SK-N-SH treated with all-trans-retinoic acid at 6 μM for 48 hours (cell line): ENCODE data around the gene FZD2.

Source experiments
- ATAC-seq: fragments of 200-7000 bp; cut with Tn5 transposase; 3 replicates; pipeline ENCODE4 v1.9.1; 2020; ENCODE audit warnings: mild to moderate bottlenecking, moderate library complexity
- ARNTL ChIP-seq: fragments of 450-650 bp; formaldehyde crosslinking; IDR thresholded peaks from 2 replicates; pipeline ENCODE4 v1.5.0; 2020; ENCODE audit warnings: low read depth, mild to moderate bottlenecking, moderate library complexity, borderline replicate concordance
- BACH2 ChIP-seq: fragments of 250-450 bp; sonication (Bioruptor Pico); IDR thresholded peaks from 2 replicates; pipeline ENCODE4 v1.9.0; 2021; ENCODE audit warnings: mild to moderate bottlenecking, borderline replicate concordance
- CSDC2 ChIP-seq: fragments of 250-450 bp; sonication (Bioruptor Pico); IDR thresholded peaks from 2 replicates; pipeline ENCODE4 v1.5.0; 2020; ENCODE audit warnings: mild to moderate bottlenecking, moderate library complexity
- ESRRG ChIP-seq: fragments of 250-450 bp; sonication (Bioruptor Pico); IDR thresholded peaks from 2 replicates; pipeline ENCODE4 v1.6.1; 2021; ENCODE audit warnings: mild to moderate bottlenecking
- GLIS3 ChIP-seq: fragments of 250-450 bp; sonication (Bioruptor Pico); IDR thresholded peaks from 2 replicates; pipeline ENCODE4 v1.5.0; 2020; ENCODE audit warnings: mild to moderate bottlenecking, moderate library complexity
- ISL1 ChIP-seq: fragments of 250-450 bp; sonication (Bioruptor Pico); IDR thresholded peaks from 2 replicates; pipeline ENCODE4 v2.1.2; 2022; ENCODE audit warnings: mild to moderate bottlenecking, moderate library complexity
- OSR1 ChIP-seq: fragments of 250-450 bp; sonication (Bioruptor Pico); IDR thresholded peaks from 2 replicates; pipeline ENCODE4 v1.8.0; 2022; ENCODE audit warnings: moderate library complexity, mild to moderate bottlenecking, inconsistent platforms
- PPARA ChIP-seq: fragments of 250-450 bp; sonication (Bioruptor Pico); IDR thresholded peaks from 2 replicates; pipeline ENCODE4 v1.5.0; 2020; ENCODE audit warnings: mild to moderate bottlenecking, borderline replicate concordance
- RARB ChIP-seq: fragments of 250-450 bp; sonication (Bioruptor Pico); IDR thresholded peaks from 2 replicates; pipeline ENCODE4 v1.8.0; 2021; ENCODE audit warnings: mild to moderate bottlenecking, moderate library complexity
- SNAI2 ChIP-seq: fragments of 250-450 bp; sonication (Bioruptor Pico); IDR thresholded peaks from 2 replicates; pipeline ENCODE4 v1.5.0; 2020; ENCODE audit warnings: mild to moderate bottlenecking, moderate library complexity
- TCF4 ChIP-seq: fragments of 250-450 bp; sonication (Bioruptor Pico); IDR thresholded peaks from 2 replicates; pipeline ENCODE4 v1.8.0; 2021; ENCODE audit warnings: mild to moderate bottlenecking, moderate library complexity, borderline replicate concordance
- TOX ChIP-seq: fragments of 250-450 bp; sonication (Bioruptor Pico); IDR thresholded peaks from 2 replicates; pipeline ENCODE4 v1.8.0; 2021; ENCODE audit warnings: mild to moderate bottlenecking, moderate library complexity, borderline replicate concordance
- ZC3H10 ChIP-seq: fragments of 250-450 bp; sonication (Bioruptor Pico); IDR thresholded peaks from 2 replicates; pipeline ENCODE4 v1.5.1; 2021; ENCODE audit warnings: mild to moderate bottlenecking, moderate library complexity
- ZFP3 ChIP-seq: fragments of 250-450 bp; sonication (Bioruptor Pico); IDR thresholded peaks from 2 replicates; pipeline ENCODE4 v1.5.0; 2020; ENCODE audit warnings: mild to moderate bottlenecking, moderate library complexity
- ZFP30 ChIP-seq: fragments of 450-650 bp; formaldehyde crosslinking; IDR thresholded peaks from 2 replicates; pipeline ENCODE4 v1.5.0; 2022; ENCODE audit warnings: mild to moderate bottlenecking, moderate library complexity
- ZNF565 ChIP-seq: fragments of 450-650 bp; formaldehyde crosslinking; conservative IDR thresholded peaks from 2 replicates; pipeline ENCODE4 v1.5.0; 2020; ENCODE audit warnings: low read depth, mild to moderate bottlenecking, moderate library complexity
- ZNF70 ChIP-seq: fragments of 450-650 bp; formaldehyde crosslinking; IDR thresholded peaks from 2 replicates; pipeline ENCODE4 v1.5.0; 2020; ENCODE audit warnings: mild to moderate bottlenecking, moderate library complexity
- ZNF8 ChIP-seq: fragments of 450-650 bp; formaldehyde crosslinking; IDR thresholded peaks from 2 replicates; pipeline ENCODE4 v1.5.0; 2020; ENCODE audit warnings: mild to moderate bottlenecking, moderate library complexity
- TF ChIP-seq, protein P1 (sequence below): fragments of 250-450 bp; sonication (Bioruptor Pico); IDR thresholded peaks from 2 replicates; pipeline ENCODE4 v1.8.0; 2021; ENCODE audit warnings: low read depth, mild to moderate bottlenecking, moderate library complexity, borderline replicate concordance
- TF ChIP-seq, protein P2 (sequence below): fragments of 250-450 bp; sonication (Bioruptor Pico); IDR thresholded peaks from 2 replicates; pipeline ENCODE4 v1.5.0; 2020; ENCODE audit warnings: mild to moderate bottlenecking, moderate library complexity
- TF ChIP-seq, protein P3 (sequence below): fragments of 250-450 bp; sonication (Bioruptor Pico); IDR thresholded peaks from 2 replicates; pipeline ENCODE4 v1.8.0; 2020; ENCODE audit warnings: mild to moderate bottlenecking, moderate library complexity, borderline replicate concordance
- TF ChIP-seq, protein P4 (sequence below): fragments of 250-450 bp; sonication (Bioruptor Pico); IDR thresholded peaks from 2 replicates; pipeline ENCODE4 v1.5.1; 2021; ENCODE audit warnings: mild to moderate bottlenecking, moderate library complexity

The FZD2 gene

DNA sequence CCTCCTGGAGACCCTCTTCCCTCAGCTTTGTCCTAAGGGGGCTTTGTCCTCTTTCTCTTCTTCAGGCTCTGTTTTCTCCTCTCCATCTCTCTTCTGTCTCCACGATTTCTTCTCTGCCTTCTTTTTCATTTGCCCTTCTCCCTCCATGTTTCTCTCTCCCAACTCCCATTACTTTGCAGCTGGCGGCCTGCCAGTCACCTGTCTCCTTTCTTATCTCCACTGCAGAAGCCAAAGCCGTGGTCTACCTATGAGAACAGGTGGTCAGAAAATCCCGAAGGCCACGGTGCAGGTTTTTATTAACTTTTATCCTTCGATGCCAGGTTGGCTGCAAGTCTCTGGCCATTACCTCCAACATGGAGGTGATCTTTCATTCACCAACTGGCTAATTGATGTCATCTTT lies 45.1 kb downstream of the FZD2 start:
- ATAC-seq = no peak
- TF ChIP-seq ARNTL (CRISPR knock-in tag) (no peak), PPARA (CRISPR knock-in tag) (no peak), ZNF8 (CRISPR knock-in tag) (no peak), RARB (CRISPR knock-in tag) (no peak), ZNF70 (no peak)

DNA sequence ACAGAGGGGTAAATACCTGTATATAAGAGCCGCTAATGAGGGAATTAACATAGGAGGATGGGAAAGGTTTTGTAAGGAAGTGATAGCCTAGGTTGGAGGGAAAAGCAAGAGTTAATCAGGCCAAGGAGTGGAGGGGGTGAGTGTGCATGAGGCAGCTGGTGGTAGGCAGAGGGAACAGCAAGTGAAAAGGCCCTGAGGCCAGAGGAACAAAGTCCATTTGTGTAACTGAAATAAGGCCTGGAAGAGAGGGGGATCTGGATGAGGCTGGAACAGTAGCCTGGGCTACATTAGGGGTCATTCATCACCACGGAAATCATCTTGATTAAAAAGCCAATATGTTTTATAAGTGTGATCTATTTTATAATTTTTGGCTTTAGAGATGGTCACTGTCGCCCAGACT lies 45.7 kb downstream of the FZD2 start:
- TF ChIP-seq CSDC2 (CRISPR knock-in tag) = no peak
- no peak for TF ChIP-seq GLIS3 (CRISPR knock-in tag)
- TF ChIP-seq, protein P1, sequence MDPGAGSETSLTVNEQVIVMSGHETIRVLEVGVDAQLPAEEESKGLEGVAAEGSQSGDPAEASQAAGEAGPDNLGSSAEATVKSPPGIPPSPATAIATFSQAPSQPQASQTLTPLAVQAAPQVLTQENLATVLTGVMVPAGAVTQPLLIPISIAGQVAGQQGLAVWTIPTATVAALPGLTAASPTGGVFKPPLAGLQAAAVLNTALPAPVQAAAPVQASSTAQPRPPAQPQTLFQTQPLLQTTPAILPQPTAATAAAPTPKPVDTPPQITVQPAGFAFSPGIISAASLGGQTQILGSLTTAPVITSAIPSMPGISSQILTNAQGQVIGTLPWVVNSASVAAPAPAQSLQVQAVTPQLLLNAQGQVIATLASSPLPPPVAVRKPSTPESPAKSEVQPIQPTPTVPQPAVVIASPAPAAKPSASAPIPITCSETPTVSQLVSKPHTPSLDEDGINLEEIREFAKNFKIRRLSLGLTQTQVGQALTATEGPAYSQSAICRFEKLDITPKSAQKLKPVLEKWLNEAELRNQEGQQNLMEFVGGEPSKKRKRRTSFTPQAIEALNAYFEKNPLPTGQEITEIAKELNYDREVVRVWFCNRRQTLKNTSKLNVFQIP = no peak
- no peak for TF ChIP-seq OSR1 (CRISPR knock-in tag)
- TF ChIP-seq, protein P2, sequence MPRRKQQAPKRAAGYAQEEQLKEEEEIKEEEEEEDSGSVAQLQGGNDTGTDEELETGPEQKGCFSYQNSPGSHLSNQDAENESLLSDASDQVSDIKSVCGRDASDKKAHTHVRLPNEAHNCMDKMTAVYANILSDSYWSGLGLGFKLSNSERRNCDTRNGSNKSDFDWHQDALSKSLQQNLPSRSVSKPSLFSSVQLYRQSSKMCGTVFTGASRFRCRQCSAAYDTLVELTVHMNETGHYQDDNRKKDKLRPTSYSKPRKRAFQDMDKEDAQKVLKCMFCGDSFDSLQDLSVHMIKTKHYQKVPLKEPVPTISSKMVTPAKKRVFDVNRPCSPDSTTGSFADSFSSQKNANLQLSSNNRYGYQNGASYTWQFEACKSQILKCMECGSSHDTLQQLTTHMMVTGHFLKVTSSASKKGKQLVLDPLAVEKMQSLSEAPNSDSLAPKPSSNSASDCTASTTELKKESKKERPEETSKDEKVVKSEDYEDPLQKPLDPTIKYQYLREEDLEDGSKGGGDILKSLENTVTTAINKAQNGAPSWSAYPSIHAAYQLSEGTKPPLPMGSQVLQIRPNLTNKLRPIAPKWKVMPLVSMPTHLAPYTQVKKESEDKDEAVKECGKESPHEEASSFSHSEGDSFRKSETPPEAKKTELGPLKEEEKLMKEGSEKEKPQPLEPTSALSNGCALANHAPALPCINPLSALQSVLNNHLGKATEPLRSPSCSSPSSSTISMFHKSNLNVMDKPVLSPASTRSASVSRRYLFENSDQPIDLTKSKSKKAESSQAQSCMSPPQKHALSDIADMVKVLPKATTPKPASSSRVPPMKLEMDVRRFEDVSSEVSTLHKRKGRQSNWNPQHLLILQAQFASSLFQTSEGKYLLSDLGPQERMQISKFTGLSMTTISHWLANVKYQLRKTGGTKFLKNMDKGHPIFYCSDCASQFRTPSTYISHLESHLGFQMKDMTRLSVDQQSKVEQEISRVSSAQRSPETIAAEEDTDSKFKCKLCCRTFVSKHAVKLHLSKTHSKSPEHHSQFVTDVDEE (CRISPR knock-in tag) = no peak
- TF ChIP-seq ESRRG (CRISPR knock-in tag) = no peak
- ATAC-seq = no peak

DNA sequence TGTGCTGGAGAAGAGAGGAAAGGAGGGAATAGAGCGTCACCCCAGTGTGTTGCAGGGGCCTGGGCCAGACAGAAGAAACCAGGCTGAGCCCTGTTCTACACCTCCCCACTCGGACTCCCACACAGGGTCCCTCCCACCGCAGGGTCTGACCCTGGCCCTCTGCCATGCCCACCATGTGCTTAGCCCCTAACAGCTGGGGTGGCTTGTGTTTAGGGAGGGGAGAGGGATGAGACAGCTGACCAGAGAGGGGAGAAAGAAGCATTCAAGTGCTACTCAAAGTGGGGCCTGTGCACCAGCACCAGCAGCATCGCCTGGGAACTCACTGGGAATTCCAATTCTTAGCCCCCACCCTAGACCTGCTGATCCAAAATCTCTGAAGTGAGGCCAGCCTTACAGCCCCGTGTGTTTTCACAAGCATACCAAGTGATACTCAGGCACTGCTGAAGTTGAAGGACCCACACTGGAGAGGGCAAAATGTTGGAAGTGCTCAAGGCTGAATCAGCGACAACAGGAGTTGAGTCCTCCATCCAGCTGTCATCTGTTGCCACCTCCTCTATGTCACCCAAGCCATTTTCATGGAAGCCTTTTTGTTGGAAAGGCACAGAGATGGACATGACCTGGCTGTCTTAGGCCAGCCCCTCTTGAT lies 47.0 kb downstream of the FZD2 start:
- ATAC-seq = no peak

More for the DNA sequence above, 47.0 kb downstream of the FZD2 start:
- TF ChIP-seq ZC3H10 (CRISPR knock-in tag) = no peak
- TF ChIP-seq ZNF565 (CRISPR knock-in tag) = no peak
- TF ChIP-seq, protein P3, sequence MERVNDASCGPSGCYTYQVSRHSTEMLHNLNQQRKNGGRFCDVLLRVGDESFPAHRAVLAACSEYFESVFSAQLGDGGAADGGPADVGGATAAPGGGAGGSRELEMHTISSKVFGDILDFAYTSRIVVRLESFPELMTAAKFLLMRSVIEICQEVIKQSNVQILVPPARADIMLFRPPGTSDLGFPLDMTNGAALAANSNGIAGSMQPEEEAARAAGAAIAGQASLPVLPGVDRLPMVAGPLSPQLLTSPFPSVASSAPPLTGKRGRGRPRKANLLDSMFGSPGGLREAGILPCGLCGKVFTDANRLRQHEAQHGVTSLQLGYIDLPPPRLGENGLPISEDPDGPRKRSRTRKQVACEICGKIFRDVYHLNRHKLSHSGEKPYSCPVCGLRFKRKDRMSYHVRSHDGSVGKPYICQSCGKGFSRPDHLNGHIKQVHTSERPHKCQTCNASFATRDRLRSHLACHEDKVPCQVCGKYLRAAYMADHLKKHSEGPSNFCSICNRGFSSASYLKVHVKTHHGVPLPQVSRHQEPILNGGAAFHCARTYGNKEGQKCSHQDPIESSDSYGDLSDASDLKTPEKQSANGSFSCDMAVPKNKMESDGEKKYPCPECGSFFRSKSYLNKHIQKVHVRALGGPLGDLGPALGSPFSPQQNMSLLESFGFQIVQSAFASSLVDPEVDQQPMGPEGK (CRISPR knock-in tag) = no peak
- no peak for TF ChIP-seq CSDC2 (CRISPR knock-in tag)
- TF ChIP-seq BACH2 (CRISPR knock-in tag) = no peak
- TF ChIP-seq, protein P4, sequence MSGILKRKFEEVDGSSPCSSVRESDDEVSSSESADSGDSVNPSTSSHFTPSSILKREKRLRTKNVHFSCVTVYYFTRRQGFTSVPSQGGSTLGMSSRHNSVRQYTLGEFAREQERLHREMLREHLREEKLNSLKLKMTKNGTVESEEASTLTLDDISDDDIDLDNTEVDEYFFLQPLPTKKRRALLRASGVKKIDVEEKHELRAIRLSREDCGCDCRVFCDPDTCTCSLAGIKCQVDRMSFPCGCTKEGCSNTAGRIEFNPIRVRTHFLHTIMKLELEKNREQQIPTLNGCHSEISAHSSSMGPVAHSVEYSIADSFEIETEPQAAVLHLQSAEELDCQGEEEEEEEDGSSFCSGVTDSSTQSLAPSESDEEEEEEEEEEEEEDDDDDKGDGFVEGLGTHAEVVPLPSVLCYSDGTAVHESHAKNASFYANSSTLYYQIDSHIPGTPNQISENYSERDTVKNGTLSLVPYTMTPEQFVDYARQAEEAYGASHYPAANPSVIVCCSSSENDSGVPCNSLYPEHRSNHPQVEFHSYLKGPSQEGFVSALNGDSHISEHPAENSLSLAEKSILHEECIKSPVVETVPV = no peak
- no peak for TF ChIP-seq TOX (CRISPR knock-in tag)
- no peak for TF ChIP-seq TCF4
- no peak for TF ChIP-seq ARNTL (CRISPR knock-in tag)
- no peak for TF ChIP-seq ISL1 (CRISPR knock-in tag)
- no peak for TF ChIP-seq ZFP30 (CRISPR knock-in tag)
- TF ChIP-seq ZFP3 (CRISPR knock-in tag) = no peak
- TF ChIP-seq, protein P1 = no peak
- no peak for TF ChIP-seq ESRRG (CRISPR knock-in tag)
- TF ChIP-seq SNAI2 (CRISPR knock-in tag) = no peak
